ENCODE data around the gene ABHD15.
A peak's percentile ranks its signal among the peaks of the same experiment; 100 is the strongest.

The ABHD15 gene

DNA sequence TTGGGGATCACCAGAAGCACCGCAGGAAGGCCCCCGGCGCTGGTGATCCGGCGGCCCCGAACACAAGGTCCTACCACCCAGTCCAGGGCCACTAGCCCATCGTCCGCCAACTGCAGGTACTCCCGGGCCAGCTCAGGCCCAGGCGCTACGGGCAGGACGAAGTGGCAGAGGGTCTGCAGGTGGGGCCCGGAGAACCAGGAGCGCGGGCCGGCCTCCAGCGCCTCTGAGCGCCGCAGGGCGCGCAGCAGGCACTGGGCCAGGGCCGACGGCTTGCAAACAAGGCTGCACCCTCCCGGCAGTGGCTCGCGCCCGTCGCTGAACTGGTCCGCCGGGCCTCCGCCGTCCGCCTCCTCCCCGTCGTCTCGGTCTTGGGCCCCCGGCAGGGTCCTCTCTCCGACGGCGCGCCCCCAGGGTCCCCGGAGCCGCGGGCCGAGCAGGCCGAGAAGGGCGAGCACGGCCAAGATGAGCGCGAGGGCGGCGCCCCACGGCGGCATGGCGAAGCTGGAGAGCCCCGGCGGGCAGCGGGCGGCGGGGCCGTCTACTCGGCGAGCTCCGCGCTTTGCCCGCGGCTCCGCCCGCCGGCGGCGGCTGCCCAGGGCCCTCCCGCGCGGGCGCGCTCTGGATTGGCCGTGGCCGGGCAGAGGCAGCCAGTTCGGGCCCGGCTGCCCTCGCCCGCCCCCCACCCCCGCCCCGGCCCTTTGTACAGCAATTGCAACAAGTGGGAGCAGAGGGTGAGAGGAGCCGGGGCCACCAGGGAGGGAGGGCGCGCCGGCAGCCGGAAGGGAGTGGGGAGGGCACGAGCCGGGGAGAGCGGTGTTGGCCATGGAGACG, at the start of gene ABHD15:
ABHD15 (minus strand) TSS at position 565 of the 831 bp plus-strand sequence; CDS start at position 494, 71 bp downstream.
- Histone ChIP-seq H3K27me3 (ENCODE audit: insufficient read depth, low read length) (no peaks in the 10 kb centered on the region), H3K79me2 (ENCODE audit: control insufficient read depth, insufficient read depth, low read length, unreplicated experiment) (no peaks in the 10 kb centered on the region), H2AFZ (ENCODE audit: low read length, unreplicated experiment) (peak within 1 kb of the TSS; percentile 83), H3K27ac (ENCODE audit: low read depth, low read length) (0 out of 2 replicates have a peak within 1 kb of the TSS, but pooled peaks have one; percentile 15), H3K4me1 (ENCODE audit: control insufficient read depth, insufficient read depth, low read length, unreplicated experiment) (peaks cover 14% of the 10 kb centered on the region), H3K4me3 (ENCODE audit: low read depth, low read length) (peak within 1 kb of the TSS; percentile 86), H3K36me3 (ENCODE audit: insufficient read depth, low read length) (no peaks in the 10 kb centered on the region)

- Histone ChIP-seq H2AFZ (ENCODE audit: low read length, unreplicated experiment) (no peak overlapping the region), H3K4me1 (ENCODE audit: control insufficient read depth, insufficient read depth, low read length, unreplicated experiment) (peaks cover 13% of the 10 kb centered on the region)
Observed at GRCh38 chr17:29615492-29616299, 48.9 kb upstream of the ABHD15 start.

DNA sequence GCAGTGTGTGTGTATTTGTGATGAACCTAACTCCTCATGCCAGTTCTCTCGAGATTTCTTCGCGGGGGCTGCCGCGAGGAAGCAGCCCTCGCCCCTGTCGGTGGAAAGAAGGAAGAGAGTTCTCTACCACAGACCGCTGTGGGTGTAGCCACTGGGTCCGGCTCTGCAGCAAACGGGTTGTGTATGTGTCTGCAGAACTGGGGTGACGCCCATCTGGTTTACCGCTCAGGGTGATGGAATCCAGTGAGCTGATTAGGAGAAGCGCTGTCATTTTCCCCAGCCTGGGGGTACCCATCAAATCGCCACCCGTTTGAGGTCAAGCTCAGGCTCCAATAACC, 48.2 kb upstream of the ABHD15 start:
- Histone ChIP-seq H3K4me1 (ENCODE audit: control insufficient read depth, insufficient read depth, low read length, unreplicated experiment) (peaks cover 10% of the 10 kb centered on the region), H2AFZ (ENCODE audit: low read length, unreplicated experiment) (no peak overlapping the region), H3K79me2 (ENCODE audit: control insufficient read depth, insufficient read depth, low read length, unreplicated experiment) (no peaks in the 10 kb centered on the region), H3K27ac (ENCODE audit: low read depth, low read length) (no peak overlapping the region), H3K27me3 (ENCODE audit: insufficient read depth, low read length) (peaks cover 13% of the 10 kb centered on the region), H3K4me3 (ENCODE audit: low read depth, low read length) (no peak overlapping the region), H3K36me3 (ENCODE audit: insufficient read depth, low read length) (no peaks in the 10 kb centered on the region)

More at GRCh38 chr17:29615492-29616299, 48.9 kb upstream of the ABHD15 start:
- Histone ChIP-seq H3K36me3 (ENCODE audit: insufficient read depth, low read length) (no peaks in the 10 kb centered on the region), H3K27me3 (ENCODE audit: insufficient read depth, low read length) (peaks cover 13% of the 10 kb centered on the region), H3K4me3 (ENCODE audit: low read depth, low read length) (peak overlapping the region; percentile 27), H3K27ac (ENCODE audit: low read depth, low read length) (no peak overlapping the region), H3K79me2 (ENCODE audit: control insufficient read depth, insufficient read depth, low read length, unreplicated experiment) (no peaks in the 10 kb centered on the region)

GRCh38 chr17:29614349-29615047, 47.7 kb upstream of the ABHD15 start:
- Histone ChIP-seq H3K4me1 (ENCODE audit: control insufficient read depth, insufficient read depth, low read length, unreplicated experiment) (peaks cover 10% of the 10 kb centered on the region), H2AFZ (ENCODE audit: low read length, unreplicated experiment) (no peak overlapping the region), H3K36me3 (ENCODE audit: insufficient read depth, low read length) (no peaks in the 10 kb centered on the region), H3K27ac (ENCODE audit: low read depth, low read length) (no peak overlapping the region), H3K27me3 (ENCODE audit: insufficient read depth, low read length) (peaks cover 13% of the 10 kb centered on the region), H3K4me3 (ENCODE audit: low read depth, low read length) (no peak overlapping the region), H3K79me2 (ENCODE audit: control insufficient read depth, insufficient read depth, low read length, unreplicated experiment) (no peaks in the 10 kb centered on the region)

- Histone ChIP-seq H3K27ac (ENCODE audit: low read depth, low read length) (no peak overlapping the region), H3K36me3 (ENCODE audit: insufficient read depth, low read length) (no peaks in the 10 kb centered on the region), H3K79me2 (ENCODE audit: control insufficient read depth, insufficient read depth, low read length, unreplicated experiment) (no peaks in the 10 kb centered on the region), H2AFZ (ENCODE audit: low read length, unreplicated experiment) (peak overlapping the region; percentile 29), H3K4me1 (ENCODE audit: control insufficient read depth, insufficient read depth, low read length, unreplicated experiment) (peaks cover 10% of the 10 kb centered on the region), H3K27me3 (ENCODE audit: insufficient read depth, low read length) (peaks cover 13% of the 10 kb centered on the region), H3K4me3 (ENCODE audit: low read depth, low read length) (peak overlapping the region; percentile 71)
Observed at GRCh38 chr17:29613856-29614255, 47.0 kb upstream of the ABHD15 start.

DNA sequence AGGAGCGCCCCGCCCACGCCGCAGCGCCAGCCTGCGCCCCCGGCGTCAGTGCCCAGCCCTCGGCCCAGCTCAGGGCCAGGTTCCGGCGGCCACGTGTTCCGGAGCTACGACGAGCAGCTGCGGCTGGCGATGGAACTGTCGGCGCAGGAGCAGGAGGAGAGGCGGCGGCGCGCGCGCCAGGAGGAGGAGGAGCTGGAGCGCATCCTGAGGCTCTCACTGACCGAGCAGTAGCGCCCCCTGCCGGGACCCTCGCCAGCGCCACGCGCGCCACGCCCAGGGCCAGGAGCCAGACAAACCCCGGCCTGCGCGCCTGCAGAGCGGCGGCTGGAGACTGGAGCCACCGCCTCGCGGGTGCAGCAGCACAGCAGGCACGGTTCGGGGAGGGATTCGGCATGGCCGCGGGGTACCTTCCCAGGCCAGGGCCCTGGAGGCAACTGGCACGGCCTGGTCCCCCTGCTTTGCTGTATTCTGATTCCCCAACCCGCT, 46.6 kb upstream of the ABHD15 start:
- Histone ChIP-seq H3K36me3 (ENCODE audit: insufficient read depth, low read length) (no peaks in the 10 kb centered on the region), H3K4me1 (ENCODE audit: control insufficient read depth, insufficient read depth, low read length, unreplicated experiment) (peaks cover 10% of the 10 kb centered on the region), H2AFZ (ENCODE audit: low read length, unreplicated experiment) (peak overlapping the region; percentile 29), H3K27me3 (ENCODE audit: insufficient read depth, low read length) (peaks cover 13% of the 10 kb centered on the region), H3K4me3 (ENCODE audit: low read depth, low read length) (peak overlapping the region; percentile 71), H3K79me2 (ENCODE audit: control insufficient read depth, insufficient read depth, low read length, unreplicated experiment) (no peaks in the 10 kb centered on the region), H3K27ac (ENCODE audit: low read depth, low read length) (no peak overlapping the region)

GRCh38 chr17:29612404-29613280, 45.8 kb upstream of the ABHD15 start:
- no peak overlapping the region for H2AFZ ChIP-seq (ENCODE audit: low read length, unreplicated experiment)
- peaks cover 10% of the 10 kb centered on the region for H3K4me1 ChIP-seq (ENCODE audit: control insufficient read depth, insufficient read depth, low read length, unreplicated experiment)
- H3K79me2 ChIP-seq (ENCODE audit: control insufficient read depth, insufficient read depth, low read length, unreplicated experiment): no peaks in the 10 kb centered on the region
- no peak overlapping the region for H3K27ac ChIP-seq (ENCODE audit: low read depth, low read length)
- peak overlapping the region; percentile 71 for H3K4me3 ChIP-seq (ENCODE audit: low read depth, low read length)
- H3K27me3 ChIP-seq (ENCODE audit: insufficient read depth, low read length): peaks cover 13% of the 10 kb centered on the region
- no peaks in the 10 kb centered on the region for H3K36me3 ChIP-seq (ENCODE audit: insufficient read depth, low read length)

DNA sequence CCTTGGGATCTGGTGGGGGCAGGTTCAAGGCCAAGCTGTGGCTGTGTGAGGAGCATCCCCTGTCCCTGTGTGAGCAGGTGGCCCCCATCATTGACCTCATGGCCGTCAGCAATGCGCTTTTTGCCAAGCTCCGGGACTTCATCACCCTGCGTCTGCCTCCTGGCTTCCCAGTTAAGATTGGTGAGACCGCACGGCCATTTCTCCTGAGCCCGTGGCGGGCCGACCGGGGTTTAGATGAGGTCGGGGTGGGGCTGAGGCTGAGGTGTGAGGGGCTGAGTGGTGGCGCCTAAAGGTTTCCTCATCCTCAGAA, 45.2 kb upstream of the ABHD15 start:
- H3K79me2 ChIP-seq (ENCODE audit: control insufficient read depth, insufficient read depth, low read length, unreplicated experiment): no peaks in the 10 kb centered on the region
- no peak overlapping the region for H2AFZ ChIP-seq (ENCODE audit: low read length, unreplicated experiment)
- H3K36me3 ChIP-seq (ENCODE audit: insufficient read depth, low read length): no peaks in the 10 kb centered on the region
- peaks cover 10% of the 10 kb centered on the region for H3K4me1 ChIP-seq (ENCODE audit: control insufficient read depth, insufficient read depth, low read length, unreplicated experiment)
- peaks cover 11% of the 10 kb centered on the region for H3K27me3 ChIP-seq (ENCODE audit: insufficient read depth, low read length)
- H3K27ac ChIP-seq (ENCODE audit: low read depth, low read length): no peak overlapping the region
- no peak overlapping the region for H3K4me3 ChIP-seq (ENCODE audit: low read depth, low read length)

DNA sequence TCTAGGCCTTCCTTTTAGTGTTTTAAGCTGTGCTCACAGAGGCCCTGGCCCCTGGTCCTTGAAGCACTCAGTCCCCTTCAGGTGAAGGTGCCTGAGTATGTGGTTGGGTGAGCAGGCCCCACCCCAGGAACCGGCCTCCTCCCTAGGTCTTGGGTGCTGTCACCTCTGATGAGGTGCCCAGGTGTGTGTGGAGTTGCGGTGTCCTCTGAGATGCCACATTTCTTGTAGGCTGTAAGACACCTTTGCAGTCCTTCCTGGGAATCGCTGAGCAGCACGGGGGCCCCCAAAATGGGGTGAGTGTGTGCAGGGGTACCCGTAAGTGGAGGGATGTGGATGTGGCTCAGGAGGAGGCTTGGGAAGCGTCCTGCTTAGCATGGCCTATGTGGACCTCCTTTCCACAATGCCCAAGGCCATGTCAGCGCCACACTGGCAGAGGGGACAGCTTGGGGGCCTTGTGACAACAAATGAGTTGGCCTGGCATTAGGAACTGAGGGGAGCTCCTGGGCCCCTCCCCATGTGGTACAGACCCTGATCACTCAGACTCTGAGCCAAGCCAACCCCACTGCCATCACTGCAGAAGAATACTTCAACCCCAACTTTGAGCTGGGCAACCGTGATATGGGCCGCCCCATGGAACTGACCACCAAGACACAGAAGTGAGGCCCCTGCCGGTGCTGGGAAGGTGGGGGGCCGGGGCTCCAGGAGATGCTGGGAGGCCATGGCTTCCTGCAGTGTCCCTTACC, 44.7 kb upstream of the ABHD15 start:
- Histone ChIP-seq H2AFZ (ENCODE audit: low read length, unreplicated experiment) (no peak overlapping the region), H3K27me3 (ENCODE audit: insufficient read depth, low read length) (peaks cover 6% of the 10 kb centered on the region), H3K79me2 (ENCODE audit: control insufficient read depth, insufficient read depth, low read length, unreplicated experiment) (no peaks in the 10 kb centered on the region), H3K4me3 (ENCODE audit: low read depth, low read length) (no peak overlapping the region), H3K36me3 (ENCODE audit: insufficient read depth, low read length) (no peaks in the 10 kb centered on the region), H3K27ac (ENCODE audit: low read depth, low read length) (no peak overlapping the region), H3K4me1 (ENCODE audit: control insufficient read depth, insufficient read depth, low read length, unreplicated experiment) (peaks cover 10% of the 10 kb centered on the region)

Measured in ACC112 (cell line).